ENCODE measurements around the gene AGK.

The AGK gene, protein sequence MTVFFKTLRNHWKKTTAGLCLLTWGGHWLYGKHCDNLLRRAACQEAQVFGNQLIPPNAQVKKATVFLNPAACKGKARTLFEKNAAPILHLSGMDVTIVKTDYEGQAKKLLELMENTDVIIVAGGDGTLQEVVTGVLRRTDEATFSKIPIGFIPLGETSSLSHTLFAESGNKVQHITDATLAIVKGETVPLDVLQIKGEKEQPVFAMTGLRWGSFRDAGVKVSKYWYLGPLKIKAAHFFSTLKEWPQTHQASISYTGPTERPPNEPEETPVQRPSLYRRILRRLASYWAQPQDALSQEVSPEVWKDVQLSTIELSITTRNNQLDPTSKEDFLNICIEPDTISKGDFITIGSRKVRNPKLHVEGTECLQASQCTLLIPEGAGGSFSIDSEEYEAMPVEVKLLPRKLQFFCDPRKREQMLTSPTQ

GRCh38 chr7:141551094-141551781, at the start of gene AGK:
AGK (plus strand) TSS chr7:141551410; CDS start chr7:141555467, 4,057 bp downstream.
- H3K4me3 ChIP-seq (ENCODE audit: low read depth, low read length) = peak within 1 kb of the TSS; percentile 78
- in situ Hi-C loops (cut with HindIII; ENCODE audit: low sequenced_read_pairs) = no loop called here

DNA sequence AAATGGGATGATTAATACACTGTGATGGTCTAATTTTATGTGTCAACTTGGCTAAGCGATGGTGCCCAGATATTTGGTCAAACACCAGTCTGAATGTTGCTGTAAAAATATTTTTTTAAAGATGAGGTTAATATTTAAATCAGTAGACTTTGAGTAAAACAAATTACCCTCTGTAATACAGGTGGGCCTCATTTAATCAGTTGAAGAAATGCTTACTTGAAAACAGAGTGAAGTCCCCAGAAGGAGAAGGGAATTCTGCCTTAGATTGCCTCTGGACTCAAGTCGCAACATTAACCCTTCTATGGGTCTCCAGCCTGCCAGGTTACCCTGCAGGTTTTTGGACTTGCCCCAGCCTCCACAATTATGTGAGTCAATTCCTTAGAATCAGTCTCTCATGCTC, 49.8 kb upstream of the AGK start:
- DNase-seq (ENCODE audit: low read depth, low spot score) = no peak
- TF ChIP-seq CTCF (IDR thresholded peaks at IDR 0.05; ENCODE audit: low read depth, low read length) = no peak
- H3K4me3 ChIP-seq (ENCODE audit: low read depth, low read length) = no peak overlapping the region
- in situ Hi-C loops (cut with HindIII; ENCODE audit: low sequenced_read_pairs) = no loop called here

More at GRCh38 chr7:141551094-141551781, at the start of gene AGK:
- peak; percentile 77 for DNase-seq (ENCODE audit: low read depth, low spot score)
- TF ChIP-seq CTCF (IDR thresholded peaks at IDR 0.05; ENCODE audit: low read depth, low read length) = no peak

DNA sequence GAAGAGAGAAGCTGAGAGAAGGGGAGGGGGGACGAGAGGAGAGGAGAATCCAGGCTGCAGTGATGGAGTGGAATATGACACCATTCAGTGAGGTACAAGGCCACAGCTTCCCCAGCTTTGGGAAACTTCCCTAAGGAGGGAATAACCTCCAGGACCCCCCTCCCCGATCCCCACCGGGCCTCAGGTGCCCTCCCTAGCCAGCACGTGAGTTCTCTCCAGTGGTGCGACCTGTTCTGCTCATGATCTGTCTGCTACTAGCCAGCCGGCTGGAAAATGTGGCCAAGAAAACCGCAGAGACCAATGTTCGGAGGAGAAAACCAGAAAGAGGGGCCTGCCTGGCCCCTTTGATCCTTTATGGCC, 39.9 kb upstream of the AGK start:
- no peak overlapping the region for H3K4me3 ChIP-seq (ENCODE audit: low read depth, low read length)
- in situ Hi-C loops (cut with HindIII; ENCODE audit: low sequenced_read_pairs) = no loop called here

GRCh38 chr7:141511676-141512396, 39.4 kb upstream of the AGK start:
- DNase-seq (ENCODE audit: low read depth, low spot score) = no peak
- in situ Hi-C loops (cut with HindIII; ENCODE audit: low sequenced_read_pairs) = no loop called here
- H3K4me3 ChIP-seq (ENCODE audit: low read depth, low read length) = no peak overlapping the region
- TF ChIP-seq CTCF (IDR thresholded peaks at IDR 0.05; ENCODE audit: low read depth, low read length) = no peak

More for the DNA sequence above, 39.9 kb upstream of the AGK start:
- no peak for DNase-seq (ENCODE audit: low read depth, low spot score)
- TF ChIP-seq CTCF (IDR thresholded peaks at IDR 0.05; ENCODE audit: low read depth, low read length) = no peak

GRCh38 chr7:141512597-141512996, 38.6 kb upstream of the AGK start:
- H3K4me3 ChIP-seq (ENCODE audit: low read depth, low read length) = no peak overlapping the region
- in situ Hi-C loops (cut with HindIII; ENCODE audit: low sequenced_read_pairs) = no loop called here
- TF ChIP-seq CTCF (IDR thresholded peaks at IDR 0.05; ENCODE audit: low read depth, low read length) = no peak
- DNase-seq (ENCODE audit: low read depth, low spot score) = no peak

DNA sequence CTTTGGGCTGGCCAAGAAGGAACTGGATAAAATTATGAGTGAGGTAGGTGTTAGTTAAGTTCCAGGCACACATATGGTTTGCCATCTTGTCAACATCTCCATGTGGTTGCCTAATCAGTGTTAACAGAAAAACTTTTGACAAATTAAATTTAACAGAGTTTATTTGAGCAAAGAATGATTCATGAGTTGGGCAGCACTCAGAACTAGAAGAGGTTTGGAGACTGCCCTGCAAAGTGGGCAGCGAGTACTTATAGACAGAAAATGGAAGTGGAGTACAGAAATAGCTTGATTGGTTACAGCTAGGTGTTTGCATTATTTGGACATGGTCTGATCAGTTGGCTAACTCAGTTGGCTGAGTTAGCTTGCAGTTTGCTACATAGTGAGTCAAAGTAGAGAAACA, 37.5 kb upstream of the AGK start:
- in situ Hi-C loops (cut with HindIII; ENCODE audit: low sequenced_read_pairs) = no loop called here
- no peak overlapping the region for H3K4me3 ChIP-seq (ENCODE audit: low read depth, low read length)
- TF ChIP-seq CTCF (IDR thresholded peaks at IDR 0.05; ENCODE audit: low read depth, low read length) = no peak
- DNase-seq (ENCODE audit: low read depth, low spot score) = no peak

Measured in astrocyte of the spinal cord (primary cell).